ENCODE results near the gene ACSBG1.

DNA sequence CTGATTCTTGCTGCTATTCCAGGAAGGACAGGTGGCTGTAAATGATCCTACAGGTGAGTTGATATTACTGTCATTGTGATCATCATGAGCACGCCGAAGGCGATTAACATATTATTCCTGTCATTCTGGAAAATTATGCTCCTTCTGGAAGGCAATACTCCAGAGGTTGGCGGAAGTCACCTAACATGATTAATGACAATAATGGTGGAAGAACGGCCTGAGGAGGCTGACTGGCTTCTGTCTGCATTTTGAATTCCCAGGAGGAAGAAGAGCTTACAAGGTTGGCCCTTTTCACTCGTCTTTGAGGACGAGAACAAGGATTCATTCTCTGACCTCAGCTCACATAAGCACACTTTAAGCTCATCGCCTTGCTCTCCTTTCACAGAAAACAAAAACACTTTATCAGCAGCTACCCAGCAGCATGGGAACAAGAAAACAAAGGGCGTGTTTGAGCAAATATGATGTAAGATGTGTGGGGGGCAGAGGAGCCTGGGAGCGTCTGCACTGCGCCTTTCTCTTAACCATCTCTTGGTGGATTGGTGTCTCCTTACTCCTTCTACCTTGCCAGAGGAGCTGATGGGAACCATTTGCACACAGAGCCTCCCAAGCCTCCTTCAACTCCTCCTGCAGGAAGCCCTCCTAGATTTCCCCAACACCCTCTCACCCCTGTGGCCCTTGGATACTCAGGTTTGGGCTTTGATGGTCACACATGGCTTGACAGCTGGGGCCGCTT is 23.0 kb downstream of the ACSBG1 start:
- TF ChIP-seq CTCF (conservative IDR thresholded peaks at IDR 0.05 in 1 of 2, IDR thresholded peaks at IDR 0.05 in 1 of 2; ENCODE audit: low read depth in 1 of 2, low read length in 2 of 2) (no peak), EZH2 (IDR thresholded peaks at IDR 0.05; ENCODE audit: low read length, missing control alignments) (no peak)

All from fibroblast of lung (primary cell).